Caki2 (cell line): ENCODE results near the gene TFAM. TPM values are rescaled to one million over a fixed set of nuclear protein-coding genes. Genes with fewer than 3 reads are reported as not detected.

ENCODE experiments used
- DNase-seq: peaks from one replicate; pipeline ENCODE4 v3.0.0-alpha.2; 2015; ENCODE audit warnings: low read depth
- in situ Hi-C: cut with HindIII; loops from 2 replicates; pipeline ENCODE4 v1.10.0; 2016; ENCODE audit warnings: low sequenced_read_pairs, low pct_unique_long_range_greater_than_20kb, mixed read lengths
- total RNA-seq: library from RNA; depleted of rRNA; stranded (reverse); fragments of >200 nt; shearing (Covaris generic); gene quantifications from 2 replicates; pipeline ENCODE4 v1.2.3, GENCODE V29; 2014; ENCODE audit warnings: low replicate concordance; rRNA removed

The TFAM gene
- total RNA-seq = 24.2 and 39.6 TPM in 2 replicates

DNA sequence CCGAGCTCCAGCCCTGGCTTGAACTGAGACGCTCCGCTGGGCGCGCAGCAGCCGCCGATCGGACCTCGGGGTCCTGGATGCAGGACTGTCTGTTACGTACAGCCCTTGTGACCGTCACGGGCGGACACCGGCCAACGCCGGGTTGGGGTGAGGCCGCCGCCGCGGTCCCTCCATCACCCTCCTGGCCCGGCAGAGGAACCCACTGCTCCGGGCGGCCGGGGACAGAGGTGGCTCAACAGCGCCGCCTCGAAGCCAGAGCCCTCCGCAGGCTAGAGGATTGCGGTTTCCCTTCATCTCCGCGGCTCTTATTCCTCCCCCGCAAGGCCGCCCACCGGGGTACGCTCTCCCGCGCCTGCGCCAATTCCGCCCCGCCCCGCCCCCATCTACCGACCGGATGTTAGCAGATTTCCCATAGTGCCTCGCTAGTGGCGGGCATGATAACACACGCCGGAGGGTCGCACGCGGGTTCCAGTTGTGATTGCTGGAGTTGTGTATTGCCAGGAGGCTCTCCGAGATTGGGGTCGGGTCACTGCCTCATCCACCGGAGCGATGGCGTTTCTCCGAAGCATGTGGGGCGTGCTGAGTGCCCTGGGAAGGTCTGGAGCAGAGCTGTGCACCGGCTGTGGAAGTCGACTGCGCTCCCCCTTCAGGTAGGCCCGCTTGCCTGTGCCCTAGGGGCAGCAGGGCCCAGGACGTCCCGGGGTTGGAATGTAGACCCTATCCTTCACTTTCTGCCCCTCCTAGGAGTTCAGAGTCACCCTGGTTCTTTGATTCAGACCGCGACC is at the start of gene TFAM:
TSS of gene TFAM (plus strand) at position 412 of the 785 bp plus-strand sequence. CDS start at position 550, 138 bp downstream.
- in situ Hi-C loops = no loop called here
- DNase-seq = peak; percentile 91

DNA sequence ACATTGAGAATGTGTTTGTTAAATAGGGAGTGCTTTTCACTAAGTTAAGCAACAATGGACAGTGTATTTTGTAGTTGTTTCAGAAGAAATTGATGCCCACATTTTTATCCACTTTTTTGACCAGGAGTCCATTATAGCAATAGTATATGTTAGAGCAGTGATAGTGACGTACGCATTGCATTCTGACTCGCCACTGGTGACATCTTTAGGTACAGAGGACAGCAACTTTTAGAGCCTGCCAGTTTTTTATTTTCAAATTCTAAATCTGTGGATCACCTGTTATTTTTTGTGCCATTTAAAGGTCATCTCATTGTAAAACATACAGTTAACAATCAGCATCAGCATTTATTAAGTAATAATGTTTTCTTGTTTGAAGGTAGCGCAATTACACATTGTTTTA is 49.0 kb upstream of the TFAM start:
- no peak for DNase-seq
- in situ Hi-C loops = no loop called here

DNA sequence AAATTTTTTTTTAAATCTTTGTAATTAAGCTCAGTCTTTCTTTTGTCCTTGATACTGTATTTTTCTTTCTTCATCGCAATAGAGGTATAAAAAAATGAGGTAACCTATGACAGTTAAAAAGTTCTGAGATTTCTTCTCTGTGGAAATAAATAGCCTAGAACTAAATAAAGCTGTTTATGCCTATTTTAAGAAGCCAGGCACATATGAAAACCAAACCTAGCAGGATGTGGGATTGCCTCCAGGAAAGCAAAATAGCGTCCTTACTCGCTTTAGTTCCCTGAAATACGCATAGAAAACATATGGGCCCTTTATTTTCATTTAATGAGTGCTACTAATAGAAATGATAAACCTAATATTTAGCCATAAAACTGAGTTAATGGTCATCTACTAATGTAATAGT is 43.8 kb upstream of the TFAM start:
- in situ Hi-C loops = no loop called here
- no peak for DNase-seq

DNA sequence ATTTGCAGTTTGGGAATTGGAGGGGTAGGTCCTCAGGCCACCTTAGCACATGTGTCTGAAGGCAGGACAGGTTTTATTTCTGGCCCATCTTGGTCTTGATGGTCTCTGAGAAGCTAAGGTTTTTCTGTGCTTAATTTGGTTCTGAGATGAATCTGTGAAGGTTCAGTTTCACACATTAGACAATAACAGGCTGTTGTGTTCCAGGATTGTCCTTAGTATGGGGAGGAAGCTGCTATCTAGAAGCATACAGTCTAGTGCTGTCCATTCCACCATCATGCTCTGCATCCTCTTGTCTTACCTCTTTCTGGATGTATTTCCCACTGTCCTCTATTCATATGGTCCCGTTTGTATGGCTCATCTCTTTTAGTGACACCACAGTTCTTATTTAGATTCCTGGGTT is 43.3 kb upstream of the TFAM start:
- in situ Hi-C loops = no loop called here
- no peak for DNase-seq

DNA sequence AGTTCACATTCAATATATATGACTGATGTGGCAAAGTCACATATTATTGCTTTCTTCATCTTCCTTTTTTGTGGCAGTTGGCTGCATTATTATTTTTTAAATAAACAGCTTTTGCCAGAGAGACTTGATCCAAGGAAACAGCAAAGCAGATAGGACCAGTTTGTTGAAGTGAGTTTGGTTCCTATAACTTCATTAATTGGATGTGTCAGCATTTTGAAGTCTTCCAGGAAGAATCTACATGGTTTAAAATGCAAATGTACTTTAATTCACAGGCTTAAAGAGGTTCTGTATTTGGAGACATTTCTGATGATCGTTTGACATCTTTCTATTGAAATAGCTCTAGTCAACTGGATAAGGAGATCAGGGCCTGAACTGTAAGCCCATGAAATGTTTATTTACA is 37.2 kb upstream of the TFAM start:
- in situ Hi-C loops = no loop called here
- DNase-seq = no peak

DNA sequence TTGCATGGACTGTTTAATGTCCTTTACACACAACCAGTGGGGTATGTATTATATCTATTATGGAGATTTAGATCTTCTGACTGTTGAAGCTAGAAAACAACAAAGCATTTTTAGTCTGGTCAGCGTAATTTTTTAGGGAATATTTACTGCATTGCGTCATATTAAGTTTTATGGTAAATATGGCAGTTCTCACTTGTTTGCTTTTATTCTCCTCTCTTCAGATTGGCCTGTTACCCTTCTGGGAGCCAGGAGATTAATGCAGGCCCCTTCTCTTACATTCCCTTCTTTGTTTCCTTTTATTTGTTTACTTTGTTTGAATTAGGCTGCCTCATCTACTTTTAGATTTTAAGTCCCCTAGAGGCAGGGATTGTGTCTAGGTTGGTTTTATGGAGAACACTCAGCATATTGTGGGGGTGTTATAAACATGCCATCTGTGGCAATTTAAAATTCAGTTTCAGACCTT is 36.6 kb upstream of the TFAM start:
- in situ Hi-C loops = no loop called here
- DNase-seq = no peak

DNA sequence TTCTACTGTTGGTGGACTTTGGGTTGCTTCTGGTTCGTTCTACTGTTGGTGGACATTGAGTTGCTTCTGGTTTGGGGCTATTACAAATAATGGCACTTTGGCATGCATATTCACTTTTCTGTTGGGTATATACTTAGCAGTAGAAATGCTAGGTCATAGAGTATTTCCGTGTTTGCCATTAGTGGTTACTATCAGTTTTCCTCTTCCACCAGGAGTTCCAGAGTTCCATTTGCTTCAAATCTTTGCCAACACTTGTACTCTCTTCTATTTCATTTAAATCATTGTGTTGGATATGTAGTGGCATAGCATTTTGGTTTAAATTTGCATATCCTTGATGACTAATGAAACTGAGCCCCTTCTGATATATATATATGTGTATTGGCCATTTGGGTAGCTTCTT is 35.2 kb upstream of the TFAM start:
- in situ Hi-C loops = no loop called here
- DNase-seq = no peak

DNA sequence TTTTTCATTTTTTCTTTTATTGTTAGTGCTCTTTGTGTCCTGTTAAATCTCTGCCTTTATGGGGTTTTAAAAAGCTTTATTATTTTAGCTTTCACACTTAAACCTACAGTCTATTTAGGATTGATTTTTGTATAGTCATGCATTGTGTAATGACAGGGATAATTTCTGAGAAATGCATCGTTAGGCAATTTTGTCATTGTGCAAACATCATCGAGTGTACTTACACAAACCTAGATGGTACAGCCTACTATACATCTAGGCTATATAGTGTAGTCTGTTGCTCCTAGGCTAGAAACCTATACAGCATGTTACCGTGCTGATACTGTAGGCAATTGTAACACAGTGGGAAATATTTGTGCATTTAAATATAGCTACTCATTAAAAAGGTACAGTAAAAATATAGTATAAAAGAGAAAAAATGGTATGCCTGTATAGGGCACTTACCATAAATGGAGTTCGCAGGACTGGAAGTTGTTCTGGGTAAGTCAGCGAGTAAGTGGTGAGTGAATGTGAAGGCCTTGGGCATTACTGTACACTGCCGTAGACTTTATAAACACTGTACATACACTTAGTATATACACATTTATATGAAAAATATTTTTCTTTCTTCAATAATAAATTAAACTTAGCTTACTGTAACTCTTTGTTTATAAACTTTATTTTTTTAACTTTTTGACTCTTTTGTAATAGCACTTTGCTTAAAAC is 34.4 kb upstream of the TFAM start:
- DNase-seq = no peak
- in situ Hi-C loops = no loop called here

DNA sequence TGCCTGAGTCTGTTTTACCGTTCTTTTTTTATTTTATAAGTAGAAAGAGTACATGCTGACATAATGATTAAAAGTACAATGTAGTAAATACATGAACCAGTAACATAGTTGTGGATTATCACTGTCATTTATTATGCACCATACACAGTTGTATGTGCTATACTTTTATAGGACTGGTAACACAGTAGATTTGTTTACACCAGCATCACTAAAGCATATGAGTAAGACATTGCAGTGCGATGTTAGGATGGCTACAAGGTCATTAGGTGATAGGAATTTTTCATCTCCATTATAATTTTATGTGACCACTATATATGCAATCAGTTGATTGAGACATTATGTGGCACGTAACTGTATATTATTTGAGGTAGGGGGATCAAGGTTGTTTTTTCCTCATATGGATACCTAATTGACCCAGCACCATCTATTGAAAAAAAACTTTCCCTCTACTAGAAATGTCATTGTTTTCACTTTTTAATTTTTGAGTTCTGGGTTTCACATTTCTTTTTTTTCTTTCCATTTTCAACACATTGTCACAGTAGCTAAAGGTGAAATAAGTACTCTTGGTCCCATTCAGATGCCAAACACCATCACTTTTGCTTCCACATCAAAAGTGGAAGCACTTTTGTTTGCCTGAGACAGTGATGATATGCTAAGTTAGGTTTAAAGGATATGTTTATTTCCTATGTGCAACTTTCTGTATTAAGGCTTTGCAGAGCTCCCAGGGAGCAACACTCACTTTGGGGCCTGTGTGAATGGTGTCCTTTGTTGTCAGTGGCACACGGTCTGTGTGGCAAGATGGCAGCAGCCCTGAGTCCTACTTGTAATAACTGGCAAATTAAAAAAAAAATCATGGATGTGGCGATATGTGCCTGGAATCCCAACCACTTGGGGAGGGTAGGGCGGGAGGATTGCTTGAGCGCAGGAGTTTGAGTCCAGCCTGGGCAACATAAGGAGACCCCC is 33.3 kb upstream of the TFAM start:
- in situ Hi-C loops = no loop called here
- no peak for DNase-seq

DNA sequence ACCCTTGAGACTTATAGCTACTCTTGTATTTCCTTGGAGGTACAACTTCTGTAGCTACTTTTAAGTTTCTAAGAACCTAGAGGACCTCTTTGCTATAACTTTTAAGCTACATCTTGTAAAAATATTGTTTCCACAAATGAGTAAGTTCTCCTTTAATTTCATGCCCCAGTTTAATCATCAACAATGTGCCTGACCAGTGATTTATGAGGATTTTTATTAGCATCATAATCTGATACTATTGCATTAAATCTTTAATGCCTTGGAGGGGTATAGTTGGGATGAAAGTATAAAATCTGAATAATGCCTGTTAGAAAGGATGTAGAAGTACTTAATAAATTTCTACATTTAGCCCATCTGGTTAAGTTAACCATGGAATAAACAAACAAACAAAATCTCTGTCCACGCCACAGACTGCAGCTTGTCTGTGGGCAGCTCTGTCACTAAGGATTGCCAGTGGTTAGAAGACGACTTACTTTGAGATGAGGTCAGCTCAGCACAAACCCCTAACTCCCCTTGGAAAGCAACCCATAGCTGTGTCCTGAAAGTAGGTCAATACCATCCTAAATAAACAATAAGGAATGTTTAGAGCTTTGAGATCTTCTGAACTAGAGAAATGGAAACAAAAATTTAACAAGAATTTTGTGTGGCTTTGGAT is 32.1 kb upstream of the TFAM start:
- no peak for DNase-seq
- in situ Hi-C loops = no loop called here

DNA sequence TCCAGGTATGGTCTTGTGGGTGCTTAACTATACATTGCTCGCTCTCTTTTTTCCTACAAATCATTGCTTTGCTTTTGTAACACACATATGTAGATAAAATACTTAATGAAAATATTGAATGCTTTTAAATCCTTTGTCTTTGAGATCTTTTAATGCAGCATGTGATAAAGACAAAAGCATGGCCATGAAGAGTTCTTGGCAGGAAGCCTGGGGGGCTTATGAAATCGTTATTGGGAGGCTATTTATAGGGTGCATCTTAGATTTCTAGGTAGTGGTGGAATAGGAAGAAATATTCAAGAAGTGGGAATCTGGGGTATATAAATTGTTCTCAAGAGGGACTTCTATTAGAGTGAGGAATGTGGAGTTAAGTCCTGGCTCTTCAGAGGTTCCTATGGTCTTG is 28.5 kb upstream of the TFAM start:
- DNase-seq = no peak
- in situ Hi-C loops = no loop called here

DNA sequence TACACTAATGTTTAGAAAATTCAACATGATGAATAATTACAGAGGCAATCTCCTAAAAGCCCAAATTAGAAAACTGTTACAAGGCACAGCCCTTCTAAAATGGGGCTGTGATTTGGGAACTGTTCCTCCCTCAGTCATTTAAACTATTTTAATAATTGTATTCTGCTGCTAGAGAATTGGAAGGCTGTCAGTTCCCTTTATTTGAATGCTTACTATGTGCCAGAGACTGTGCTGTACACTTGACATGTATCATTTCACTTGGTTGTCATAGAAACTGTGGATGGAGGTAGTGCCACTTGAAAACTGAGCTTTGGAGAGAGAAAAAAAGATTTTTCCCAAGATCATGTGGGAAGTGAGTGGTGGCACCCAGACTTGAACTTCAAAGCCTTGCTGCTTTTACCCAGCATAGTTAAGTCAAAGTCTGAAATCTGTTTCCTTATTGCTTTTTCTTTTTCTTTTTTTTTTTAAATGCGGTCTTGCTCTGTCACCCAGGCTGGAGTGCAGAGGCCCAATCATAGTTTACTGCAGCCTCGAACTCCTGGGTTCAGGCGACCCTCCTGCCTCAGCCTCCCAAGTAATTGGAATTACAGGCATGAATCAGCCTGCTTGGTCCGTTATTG is 26.8 kb upstream of the TFAM start:
- in situ Hi-C loops = no loop called here
- no peak for DNase-seq

DNA sequence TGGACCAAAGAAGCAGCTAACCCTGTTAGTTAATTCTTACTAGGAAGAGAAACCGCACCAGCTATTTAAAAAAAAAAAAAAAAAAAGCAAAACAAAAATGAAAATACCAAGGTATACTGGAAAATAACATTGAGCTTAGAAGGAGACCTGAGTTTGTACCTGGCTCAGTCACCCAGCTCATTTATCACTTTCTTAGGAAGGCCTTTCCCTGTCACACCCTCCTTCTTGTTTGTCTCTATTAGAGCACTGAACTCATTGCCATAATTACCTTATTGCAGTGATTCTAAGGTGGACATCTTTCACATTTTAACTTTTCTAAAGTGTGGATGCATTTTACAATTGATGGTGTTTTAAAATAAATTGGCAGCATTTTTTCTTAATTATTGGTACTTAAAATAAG is 26.3 kb upstream of the TFAM start:
- in situ Hi-C loops = no loop called here
- no peak for DNase-seq

DNA sequence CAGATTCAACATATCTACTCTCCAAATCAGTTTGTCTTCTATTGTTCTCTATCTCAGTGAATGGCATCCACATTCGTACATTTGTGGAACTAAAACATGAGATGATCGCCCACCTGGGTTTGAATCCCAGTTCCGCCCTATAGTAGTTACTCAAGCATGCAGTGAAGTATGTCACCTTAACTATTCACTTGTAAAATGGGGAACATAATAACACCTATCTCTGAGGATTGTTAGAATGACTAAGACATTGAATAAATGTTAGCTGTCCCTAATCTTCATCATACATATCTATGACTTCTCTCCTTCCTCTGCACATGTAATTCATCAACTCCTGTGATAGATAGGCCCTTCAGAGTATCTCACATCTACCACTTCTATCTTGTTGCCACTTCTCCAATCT is 25.7 kb upstream of the TFAM start:
- in situ Hi-C loops = no loop called here
- no peak for DNase-seq

DNA sequence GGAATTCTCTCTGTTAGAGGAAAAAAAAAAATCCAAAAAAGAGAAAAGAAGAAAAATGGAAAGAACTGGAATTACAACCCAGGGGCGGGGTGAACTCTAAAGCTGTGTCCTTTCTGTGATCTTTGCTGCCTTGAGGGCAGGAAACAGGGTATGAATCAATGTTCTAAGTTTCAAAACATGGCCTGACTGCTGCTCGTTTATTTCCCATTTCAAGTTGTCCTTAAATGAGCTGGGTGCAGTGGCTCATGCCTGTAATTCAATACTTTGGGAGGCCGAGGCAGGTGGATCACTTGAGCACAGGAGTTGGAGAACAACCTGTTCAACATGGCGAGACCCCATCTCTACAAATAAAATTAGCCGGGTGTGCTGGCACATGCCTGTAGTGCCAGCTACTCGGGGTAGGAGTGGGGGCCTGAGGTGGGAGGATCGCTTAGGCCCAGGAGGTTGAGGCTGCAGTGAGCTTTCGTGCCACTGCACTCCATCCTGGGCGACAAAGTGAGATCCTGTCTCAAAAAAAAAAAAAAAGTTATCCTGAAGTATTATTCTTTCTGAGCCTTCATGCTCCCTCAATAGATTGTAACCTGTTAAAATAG is 24.7 kb upstream of the TFAM start:
- no peak for DNase-seq
- in situ Hi-C loops = no loop called here

DNA sequence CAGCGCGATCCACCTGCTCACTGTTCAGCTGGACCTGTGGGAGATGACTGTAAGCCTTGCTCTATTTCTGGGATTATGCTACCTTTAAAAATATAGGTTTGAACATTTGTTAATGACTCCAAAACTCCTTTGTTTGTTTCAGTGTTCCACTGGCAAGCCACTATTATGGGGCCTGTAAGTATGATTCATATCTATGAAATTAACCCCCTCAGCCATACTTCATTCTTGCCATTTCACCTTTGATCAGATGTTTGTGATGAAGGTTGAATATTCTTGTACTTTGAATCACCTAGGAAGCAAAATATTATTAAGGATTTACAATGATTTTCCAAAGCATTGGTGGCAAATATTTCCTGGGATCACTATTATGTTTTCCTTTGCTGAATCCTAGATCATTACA is 23.9 kb upstream of the TFAM start:
- DNase-seq = no peak
- in situ Hi-C loops = no loop called here

DNA sequence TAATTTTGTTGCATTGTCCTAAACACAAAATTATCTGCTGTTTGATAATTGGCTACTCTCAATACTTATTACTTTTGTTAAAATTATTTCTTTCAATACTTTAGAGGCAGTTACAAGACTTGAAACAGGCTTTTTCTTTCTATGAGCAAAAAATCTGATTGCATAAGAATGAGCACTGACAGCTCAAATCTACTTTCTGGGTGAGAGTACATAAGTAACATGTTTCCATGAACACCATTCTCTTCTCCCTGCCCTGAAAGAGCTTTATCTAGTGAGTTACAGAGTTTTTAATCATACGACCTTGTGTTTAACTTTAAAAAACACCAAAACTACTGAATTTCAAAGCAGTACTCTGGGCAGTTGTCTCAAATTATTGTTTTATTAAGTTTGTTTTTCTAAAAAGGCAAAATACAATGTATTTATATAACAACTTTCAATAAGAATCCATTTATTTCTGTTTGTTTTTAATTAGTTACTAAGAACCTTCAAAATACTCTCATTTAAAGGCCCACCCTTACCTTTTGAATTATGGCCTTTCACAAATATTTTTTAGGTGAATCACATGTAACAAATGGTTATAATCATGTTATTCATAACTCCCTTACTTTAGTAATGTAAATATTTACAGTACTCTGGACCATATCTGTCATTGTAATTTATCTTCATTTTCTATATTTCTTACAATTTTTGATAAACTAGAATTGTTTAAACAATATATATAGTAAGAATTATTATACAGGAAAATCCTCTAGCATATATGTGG is 23.0 kb upstream of the TFAM start:
- DNase-seq = no peak
- in situ Hi-C loops = no loop called here
